Head of caudate nucleus (tissue), 42 donors: Measurements from ENCODE around the gene SNUPN.
"Not testable (repeated sequence)": the region's sequence is repeated elsewhere in the genome, so short reads cannot be mapped to it uniquely, and the experiment has no call there.

Experiments used
- DNase-seq, 42 donors: peaks; one replicate each; pipeline versions ENCODE4 v3.0.0 to v3.0.0-alpha.2; 2020 to 2021; ENCODE audit warnings: mixed read lengths in 7 of 42
- intact Hi-C: fragments of 100-400 bp; cut with DNase I; formaldehyde crosslinking; loops from one replicate; pipeline ENCODE4 v1.15.0; 2022

Gene SNUPN

GRCh38 chr15:75596703-75597345, 28.7 kb downstream of the SNUPN start:
- DNase-seq, result no peak
- intact Hi-C loops, result no loop called here

DNA sequence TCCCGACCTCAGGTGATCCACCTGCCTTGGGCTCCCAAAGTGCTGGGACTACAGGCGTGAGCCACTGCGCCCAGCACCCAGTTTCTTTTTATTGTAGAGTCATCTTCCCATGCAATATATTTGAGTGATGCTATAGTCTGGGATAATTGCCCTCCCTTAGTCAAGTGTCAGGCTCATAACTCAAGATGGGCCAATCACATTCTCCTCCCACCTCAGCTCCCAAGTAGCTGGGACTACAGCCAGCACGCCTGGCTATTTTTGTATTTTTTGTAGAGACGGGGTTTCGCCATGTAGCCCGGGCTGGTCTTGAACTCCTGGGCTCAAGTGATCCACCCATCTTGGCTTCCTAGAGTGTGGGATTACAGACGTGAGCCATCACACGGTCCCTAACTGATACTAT, 31.2 kb downstream of the SNUPN start:
- intact Hi-C loops, result no loop called here
- no peak for DNase-seq

- intact Hi-C loops, result no loop called here
- DNase-seq, result no peak
Observed at GRCh38 chr15:75591655-75592364, 33.7 kb downstream of the SNUPN start.

GRCh38 chr15:75590239-75590638, 35.3 kb downstream of the SNUPN start:
- DNase-seq, result no peak
- intact Hi-C loops, result no loop called here

DNA sequence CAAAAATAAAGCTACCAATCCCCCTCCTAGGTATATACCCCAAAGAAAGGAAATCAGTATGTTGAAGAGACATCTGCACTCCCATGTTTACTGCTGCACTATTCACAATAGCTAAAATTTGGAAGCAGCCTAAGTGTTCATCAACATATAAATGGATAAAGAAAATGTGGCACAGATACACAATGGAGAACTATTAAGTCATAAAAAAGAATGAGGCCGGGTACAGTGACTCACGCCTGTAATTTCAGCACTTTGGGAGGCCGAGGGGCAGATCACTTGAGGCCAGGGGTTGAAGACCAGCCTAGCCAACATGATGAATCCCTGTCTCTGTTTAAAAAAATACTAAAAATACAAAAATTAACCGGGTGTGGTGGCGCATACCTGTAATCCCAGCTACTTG, 36.5 kb downstream of the SNUPN start:
- DNase-seq, result no peak
- intact Hi-C loops, result no loop called here

- intact Hi-C loops, DNase-seq: not testable (repeated sequence)
Observed at GRCh38 chr15:75586422-75586821, 39.1 kb downstream of the SNUPN start.

DNA sequence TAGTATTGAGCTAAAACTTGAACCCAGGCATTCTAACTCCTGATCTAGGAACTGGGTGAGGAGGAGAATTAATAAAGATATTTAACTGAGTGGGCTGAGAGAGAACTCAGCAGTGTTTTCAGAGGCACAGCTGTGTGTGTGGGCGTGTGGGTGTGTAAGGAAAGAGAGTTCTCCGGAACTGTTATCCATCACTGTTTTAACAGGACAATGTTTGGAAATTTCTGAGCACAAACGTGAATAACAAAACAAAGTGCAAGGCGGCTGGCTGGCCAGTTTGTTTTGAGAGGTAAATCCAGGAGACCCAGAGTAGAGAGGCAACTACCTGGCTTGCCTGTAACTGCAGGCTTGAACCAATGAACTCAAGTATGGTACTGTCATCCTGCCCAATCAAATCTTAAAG, 41.4 kb downstream of the SNUPN start:
- DNase-seq, result peak in 37 of 42 donors; percentile 18 to 74 (median 55)
- intact Hi-C loops, result no loop called here

- intact Hi-C loops, result no loop called here
- DNase-seq, result no peak
Observed at GRCh38 chr15:75583701-75584100, 41.8 kb downstream of the SNUPN start.

GRCh38 chr15:75582943-75583342, 42.6 kb downstream of the SNUPN start:
- intact Hi-C loops, DNase-seq: not testable (repeated sequence)

GRCh38 chr15:75578948-75579920, 46.3 kb downstream of the SNUPN start, which contains the start of gene PTPN9:
Gene PTPN9 (minus strand): TSS chr15:75579315. CDS start chr15:75578776, 539 bp downstream.
- intact Hi-C loops, result loop anchor here (10.0 kb wide), 1 partner anchor 124 kb away; the partner anchor contains the start of gene SIN3A

DNA sequence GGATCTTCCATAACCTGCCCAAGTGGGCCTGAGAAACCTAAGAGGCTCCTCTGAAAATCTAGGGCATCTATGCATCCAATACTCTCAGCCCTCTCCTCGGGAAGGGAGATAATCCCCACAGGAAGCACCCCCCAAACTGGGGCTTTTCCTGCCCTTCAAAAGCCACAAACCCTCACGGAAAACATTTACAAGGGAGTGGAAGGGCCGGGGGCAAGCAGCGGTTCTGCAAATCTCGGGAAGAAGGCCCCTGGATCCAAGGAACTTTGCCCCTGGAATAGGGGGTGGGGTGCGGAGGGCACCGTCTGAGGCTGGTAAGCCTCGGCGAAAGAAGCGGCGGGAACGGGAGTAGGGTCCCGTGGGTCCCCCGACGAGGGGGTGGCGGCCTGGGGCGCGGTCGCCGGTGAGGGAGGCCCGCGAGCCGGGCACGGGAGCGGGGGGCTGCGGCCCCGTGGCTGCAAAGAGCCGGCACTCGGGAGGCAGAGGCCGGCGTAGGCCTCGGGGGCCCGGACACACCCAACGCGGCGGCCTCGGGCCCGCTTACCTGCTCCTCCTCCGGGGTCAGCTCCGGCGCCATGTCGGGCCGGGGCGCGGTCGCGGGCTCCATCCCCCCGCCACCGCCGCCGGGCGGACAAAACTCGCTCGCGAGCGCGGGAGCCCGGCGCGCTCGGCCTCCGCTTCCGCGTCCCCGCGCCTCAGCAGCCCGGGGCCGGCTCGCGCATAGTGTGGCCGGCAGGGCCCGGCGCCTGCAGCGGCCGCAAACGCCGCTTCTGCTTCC, 47.2 kb downstream of the SNUPN start:
- peak in 36 of 42 donors; percentile 4 to 61 (median 28) for DNase-seq
- intact Hi-C loops, result loop anchor here (10.0 kb wide), 1 partner anchor 124 kb away; the partner anchor contains the start of gene SIN3A

More at GRCh38 chr15:75578948-75579920, 46.3 kb downstream of the SNUPN start, which contains the start of gene PTPN9:
- peak; percentile 62 to 93 (median 81) for DNase-seq

- DNase-seq, result peak in 20 of 42 donors; percentile 3 to 47 (median 17)
- intact Hi-C loops, result loop anchor here (10.0 kb wide), 1 partner anchor 123 kb away; the partner anchor contains the start of gene SIN3A
Observed at GRCh38 chr15:75577401-75578172, 47.9 kb downstream of the SNUPN start.

DNA sequence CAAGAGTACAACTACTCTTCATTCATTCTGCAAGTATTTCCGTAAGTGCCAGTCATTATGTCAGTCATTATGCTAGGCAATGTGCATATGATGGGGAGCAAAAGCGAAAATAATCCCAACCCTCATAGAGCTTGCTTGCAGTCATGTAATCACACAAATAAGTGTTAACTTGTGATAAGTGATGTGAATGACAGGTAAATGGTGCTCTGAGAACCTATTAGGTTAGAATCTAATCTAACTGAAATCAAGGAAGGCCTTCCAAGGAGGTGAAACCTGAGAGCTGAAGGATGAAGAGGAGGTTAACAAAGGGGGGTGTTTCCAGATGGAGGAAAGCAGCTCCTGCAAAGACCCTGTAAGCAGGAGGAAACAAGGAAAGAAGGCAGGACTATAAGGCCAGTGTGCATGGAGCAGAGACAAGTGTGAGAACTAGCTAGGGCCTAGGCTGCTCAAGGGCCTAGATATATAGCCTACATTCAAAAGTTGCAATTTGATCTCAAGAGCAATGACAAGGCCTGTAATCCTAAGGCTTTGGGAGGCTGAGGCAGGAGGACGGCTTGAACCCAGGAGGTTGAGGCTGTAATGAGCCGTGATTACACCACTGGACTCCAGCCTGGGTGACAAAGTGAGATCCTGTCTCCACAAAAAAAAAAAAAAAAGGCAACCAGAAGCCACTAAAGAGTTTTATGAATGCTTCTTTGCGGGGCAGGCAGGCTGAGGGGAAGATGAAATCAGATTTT, 51.7 kb downstream of the SNUPN start:
- intact Hi-C loops, result loop anchor here (10.0 kb wide), 1 partner anchor 119 kb away; the partner anchor contains the start of gene SIN3A

DNA sequence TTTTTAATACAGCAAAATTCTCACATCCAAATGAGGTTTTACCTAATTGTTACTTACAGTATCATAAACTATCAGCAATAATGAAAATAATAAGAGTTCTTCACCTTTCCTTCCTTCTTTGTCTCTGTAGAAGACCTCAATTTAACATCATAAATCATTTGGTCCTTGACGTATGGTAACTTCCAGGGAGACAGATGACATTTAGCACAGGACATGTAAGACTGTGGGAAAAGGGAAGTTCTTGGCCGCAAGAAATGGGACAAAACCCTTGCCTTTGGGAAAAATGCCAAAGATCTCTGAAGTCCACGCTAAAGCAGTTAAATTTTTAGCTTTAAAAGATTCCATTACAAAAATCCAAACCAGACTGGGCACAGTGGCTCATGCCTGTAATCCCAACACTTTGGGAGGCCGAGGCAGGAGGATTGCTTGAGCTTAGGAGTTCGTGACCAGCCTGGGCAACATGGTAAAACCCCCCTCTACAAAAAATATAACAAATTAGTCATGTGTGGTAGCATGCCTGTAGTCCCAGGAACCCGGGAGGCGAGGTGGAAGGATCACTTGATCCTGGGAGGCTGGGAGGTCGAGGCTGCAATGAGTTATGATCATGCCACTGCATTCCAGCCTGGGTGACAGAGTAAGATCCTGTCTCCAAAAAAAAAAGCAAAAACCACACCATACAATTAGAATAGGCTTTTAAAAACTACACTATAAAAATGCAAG, 55.2 kb downstream of the SNUPN start:
- intact Hi-C loops, result loop anchor here (10.0 kb wide), 1 partner anchor 115 kb away; the partner anchor contains the start of gene SIN3A
- no peak for DNase-seq

More for the DNA sequence above, 51.7 kb downstream of the SNUPN start:
- no peak for DNase-seq

- intact Hi-C loops, result no loop called here
- DNase-seq, result no peak
Observed at GRCh38 chr15:75565062-75565970, 60.2 kb downstream of the SNUPN start.
